Measurements from ENCODE around the gene HOXB4.

HOXB4 gene

DNA sequence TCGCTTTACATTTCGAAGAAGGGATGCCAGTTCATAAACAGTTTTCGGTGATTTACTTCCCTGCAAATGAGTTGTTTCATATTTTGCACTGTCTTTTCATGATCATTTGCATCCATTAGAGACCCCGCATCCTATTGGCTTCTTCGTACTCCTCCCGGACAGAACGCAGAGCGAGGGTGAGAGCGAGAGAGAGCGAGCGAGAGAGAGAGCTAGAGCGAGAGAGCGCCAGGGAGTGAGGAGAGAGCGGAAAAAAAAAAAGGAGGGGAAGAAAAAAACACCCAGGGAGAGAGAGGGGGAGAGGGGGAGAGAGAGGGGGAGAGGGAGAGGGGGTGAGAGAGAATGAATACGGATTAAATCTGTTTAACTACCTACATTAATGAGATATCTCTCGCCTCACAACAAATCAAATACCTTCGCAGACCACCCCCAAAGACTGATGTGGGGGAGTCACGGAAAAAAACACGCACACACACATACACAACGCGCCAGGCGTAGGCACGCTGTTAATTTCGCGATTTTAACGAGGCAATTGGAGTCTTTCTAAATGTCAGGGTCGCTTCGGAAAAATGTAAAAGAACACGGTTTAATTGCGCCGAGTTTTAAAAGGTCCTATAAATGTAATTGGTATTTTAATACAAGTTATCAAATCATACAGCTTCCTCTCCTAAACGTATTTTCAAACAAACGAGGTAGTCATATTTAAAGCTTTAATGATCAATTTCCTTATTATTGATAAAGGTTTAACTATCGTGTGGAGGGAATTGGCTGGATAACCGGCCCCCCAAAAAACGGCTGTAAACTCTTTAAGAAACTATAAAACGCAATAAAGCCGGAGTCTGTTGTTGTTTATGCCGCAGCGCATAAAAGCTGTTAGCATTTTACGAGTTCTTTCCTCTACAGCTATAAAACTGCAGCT, 37.2 kb upstream of the HOXB4 start, which contains the start of gene HOXB8:
HOXB8 (minus strand) TSS at position 246 of the 916 bp plus-strand sequence. CDS start 588 bp downstream, outside the sequence.
- no peak for DNase-seq

DNA sequence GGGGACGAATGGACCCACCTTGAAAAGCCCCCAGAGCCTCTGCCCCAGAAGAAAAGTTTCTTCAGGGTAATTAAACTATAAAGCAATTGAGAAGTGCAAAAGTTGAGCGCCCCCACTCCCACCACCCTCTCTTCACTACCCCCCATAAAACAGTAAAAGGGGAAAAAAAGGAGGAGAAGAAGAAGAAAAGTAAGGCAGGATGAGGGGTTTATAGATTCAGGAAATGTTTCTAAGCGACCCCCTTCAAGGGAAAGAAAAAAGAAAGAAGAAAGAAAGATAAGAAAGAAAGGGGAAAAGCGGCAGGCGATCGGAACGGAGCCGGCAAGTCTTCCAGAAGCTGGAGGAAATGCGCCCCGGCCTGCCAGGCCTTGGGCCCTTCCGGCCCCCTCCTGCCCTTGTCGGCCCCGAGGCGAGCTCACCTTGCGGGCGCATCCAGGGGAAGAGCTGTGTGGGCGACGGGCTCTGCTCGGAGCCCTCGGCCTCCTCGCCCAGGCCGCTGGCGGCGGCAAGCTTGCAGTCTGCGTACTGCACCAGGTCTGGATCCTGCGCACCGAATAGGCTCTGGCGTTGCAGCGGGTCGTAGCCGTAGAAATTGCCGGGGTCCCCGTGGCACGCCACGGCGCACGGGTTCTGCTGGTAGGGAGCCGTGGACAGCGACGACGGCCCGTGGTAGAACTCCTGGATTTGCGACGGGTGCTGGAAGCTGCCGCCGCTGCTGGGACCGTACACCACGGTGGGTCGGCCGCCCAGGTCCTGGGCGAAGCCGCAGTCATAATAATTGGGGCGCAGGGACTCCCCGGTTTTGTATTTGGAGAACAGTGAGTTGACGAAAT, 35.9 kb upstream of the HOXB4 start:
- no peak for DNase-seq

DNA sequence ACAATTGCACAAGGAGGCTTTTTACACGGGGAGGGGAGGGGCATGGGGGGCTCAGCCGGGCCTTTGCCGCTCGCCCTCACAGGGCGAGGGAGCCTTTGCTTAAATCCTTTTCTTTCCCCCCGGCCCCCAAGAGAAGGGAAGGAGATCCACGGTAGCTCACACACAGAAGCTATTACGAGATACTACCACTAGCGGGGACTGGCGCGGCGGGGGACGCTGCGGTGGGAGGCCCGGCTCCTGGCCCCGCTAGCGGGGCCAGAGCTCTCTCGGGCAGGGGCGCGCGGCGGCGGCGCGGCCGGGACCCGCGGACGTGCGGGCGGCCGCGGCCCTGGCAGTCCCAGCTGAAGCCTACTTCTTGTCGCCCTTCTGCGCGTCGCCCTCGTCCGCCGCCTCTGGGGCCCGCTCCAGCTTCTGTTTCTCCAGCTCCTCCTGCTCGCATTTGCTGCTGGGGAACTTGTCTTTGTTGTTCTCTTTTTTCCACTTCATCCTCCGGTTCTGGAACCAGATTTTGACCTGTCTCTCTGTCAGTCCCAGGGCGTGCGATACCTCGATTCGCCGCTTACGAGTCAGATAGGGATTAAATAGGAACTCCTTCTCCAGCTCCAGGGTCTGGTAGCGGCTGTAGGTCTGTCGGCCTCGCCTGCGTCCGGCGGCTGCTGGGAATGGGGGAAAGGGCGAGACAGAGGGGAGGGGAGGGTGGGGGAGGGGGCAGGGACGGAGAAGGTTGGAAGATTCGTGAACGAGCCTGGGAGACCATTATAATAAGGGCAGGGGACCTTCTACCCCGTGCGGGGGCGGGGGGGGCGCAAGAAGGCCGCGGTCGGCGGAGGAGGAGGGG, 34.9 kb upstream of the HOXB4 start:
- DNase-seq, result no peak

DNA sequence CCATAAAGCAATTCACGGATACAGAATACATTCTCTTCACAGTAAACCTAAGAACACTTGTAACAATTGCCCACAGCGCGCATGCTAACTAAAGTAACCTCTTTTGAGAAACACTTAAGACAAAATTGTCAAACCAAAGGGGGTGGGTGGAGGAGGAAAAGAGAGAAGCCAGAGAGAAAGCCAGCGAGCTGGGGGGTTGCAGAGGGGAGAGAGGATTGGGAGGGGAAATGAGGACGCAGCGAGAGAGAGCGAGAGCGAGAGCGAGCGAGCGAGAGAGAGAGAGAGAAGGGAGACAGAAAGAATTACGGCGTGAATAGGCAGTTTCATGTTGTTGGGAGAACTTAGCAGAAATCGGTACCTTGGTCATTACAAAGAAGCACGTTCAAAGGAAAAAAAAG, 34.3 kb upstream of the HOXB4 start:
- DNase-seq, result no peak

DNA sequence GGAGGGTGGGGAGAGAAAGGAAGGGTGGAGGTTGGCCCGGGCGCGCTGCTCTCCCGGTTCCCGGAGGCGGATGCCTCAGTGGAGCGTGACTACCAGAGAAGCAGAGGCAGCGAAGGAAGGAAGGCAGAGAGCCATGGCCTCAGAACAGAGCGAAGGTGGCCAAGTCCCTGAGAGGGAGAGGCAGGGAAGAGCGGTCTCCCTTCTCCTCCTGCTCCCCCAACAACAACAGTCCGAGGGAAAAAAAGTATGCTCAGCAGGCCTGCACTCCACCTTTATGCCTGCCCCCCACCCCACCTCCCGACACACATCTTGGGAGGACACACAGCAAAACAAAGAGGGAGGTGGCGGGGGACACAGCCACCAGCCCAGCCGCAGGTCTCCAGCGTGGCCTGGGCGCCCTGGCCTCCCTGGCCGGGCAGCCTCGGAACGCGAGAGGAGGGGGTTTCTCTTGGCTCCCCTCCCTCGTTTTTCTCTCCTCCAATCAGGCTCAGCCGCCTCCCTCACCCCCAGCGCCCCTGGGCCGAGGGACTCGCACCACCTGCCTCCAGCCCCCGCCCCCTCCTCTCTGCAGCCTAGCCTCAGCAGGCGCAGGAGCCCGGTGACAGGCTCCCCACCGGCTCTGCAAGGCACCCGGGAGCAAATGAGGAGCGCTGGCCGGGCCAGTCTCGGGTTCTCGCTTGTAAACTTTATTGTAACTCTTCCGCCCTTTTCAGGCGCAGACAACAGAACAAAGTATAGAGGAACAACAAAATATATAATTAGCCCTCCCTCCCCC, 33.7 kb upstream of the HOXB4 start:
- DNase-seq, result no peak

DNA sequence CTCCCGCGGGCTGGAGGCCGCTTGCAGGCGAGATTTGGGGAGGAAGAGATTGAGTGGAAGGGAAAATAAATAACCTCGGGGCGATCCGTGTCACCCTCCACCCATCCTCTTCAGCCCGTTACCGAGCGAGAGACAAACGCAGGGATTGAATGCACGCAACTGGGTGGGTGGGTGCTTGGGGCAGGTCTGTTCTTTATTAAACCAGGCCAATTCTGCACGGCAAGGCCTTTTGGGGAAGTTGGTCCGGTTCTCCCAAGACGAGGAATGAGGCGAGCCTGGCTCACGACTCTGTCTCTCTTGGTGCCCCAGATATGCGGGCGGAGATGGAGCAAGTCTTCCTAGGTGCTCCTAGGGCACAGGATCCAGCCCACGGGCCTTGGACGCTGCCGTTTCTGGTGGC, 33.1 kb upstream of the HOXB4 start:
- DNase-seq, result no peak

DNA sequence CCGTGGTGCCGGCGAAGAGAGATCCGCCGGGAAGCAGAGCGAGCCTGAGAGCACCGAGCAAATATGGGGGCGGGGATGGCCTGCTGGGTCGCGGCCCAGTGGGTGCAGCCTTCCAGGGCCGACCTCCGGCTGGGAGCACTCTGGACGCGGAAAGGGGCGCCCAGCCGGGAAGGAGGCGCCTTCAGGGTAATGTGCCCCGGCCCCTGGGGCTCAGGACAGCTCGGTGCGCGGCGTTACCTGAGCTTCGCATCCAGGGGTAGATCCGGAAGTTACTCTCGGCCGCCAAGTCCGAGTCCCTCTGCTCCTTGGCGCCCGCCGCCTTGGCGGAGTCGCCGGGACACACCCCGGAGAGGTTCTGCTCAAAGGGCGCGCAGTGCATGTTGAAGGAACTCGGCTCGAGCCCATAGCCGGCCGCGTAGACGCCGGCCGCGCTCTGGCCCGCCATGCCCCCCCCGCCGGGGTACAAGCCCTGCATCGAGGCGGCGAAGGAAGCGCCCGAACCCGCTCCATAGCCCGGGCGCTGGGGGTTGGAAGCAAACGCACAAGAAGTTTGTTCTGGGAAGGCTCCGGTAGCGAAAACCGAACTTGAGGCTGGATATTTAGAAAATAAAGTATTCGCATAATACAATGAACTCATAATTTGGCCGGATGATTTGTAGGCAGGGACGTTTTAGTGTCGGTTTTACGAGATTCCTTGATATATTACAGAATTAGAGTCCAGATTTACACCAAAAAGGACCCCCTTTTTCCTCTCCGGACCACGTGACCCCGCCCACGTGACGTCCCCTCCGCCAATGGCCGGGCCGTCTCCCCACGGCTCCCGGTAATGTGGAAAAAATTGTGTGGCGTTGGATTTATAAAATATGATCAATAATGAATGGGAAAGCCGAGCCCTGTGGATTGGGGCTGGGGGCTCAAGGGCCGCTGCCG, 32.4 kb upstream of the HOXB4 start, which contains the start of gene HOXB7:
HOXB7 (minus strand) TSS at position 736 of the 930 bp plus-strand sequence; CDS start at position 637, 99 bp downstream.
- DNase-seq, result no peak

DNA sequence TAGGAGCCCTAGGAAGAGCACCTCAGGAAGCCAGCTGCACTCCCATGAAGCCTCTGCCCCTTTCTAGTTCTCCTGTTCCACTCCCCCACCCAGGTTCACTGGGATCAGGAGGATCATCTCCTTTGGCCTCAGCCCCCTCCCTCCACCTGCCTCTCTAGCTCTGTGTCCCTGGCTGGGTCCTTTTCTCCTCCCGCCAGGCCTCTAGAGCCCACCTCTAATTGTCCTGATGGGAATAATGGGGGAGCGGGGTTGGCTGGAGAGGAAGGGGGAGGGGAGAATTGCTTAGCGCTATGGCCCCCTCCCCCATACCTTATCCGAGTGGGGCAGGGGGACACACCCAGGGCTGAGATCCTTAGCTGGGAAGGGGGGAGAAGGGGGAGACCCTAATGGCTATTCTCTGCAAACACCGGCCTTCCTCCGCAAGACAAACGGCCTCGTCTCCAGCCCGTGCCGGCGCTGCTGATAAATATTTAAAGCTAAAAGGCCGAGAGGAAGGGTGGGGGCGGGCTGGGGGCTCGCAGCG, 31.7 kb upstream of the HOXB4 start:
- no peak for DNase-seq

DNA sequence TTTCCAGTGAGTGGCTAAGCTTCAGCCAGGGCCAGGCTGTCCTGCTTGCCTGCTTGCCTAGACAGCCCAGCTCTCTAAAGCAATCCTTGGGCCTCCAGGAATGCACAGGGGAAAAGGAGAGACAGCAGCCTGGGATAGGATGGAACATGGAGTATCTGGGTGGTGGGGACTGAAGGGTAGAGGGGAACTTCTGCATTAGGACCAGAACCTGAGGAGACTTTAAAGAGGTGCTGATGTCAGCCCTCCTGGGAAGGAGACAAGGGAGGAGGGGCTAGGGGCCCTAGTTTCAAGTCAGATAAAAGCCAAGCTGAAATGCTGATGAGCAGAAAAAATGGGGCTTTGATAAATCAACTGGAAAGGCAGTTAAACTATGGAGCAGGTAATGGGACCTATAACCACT, 30.9 kb upstream of the HOXB4 start:
- DNase-seq, result no peak

DNA sequence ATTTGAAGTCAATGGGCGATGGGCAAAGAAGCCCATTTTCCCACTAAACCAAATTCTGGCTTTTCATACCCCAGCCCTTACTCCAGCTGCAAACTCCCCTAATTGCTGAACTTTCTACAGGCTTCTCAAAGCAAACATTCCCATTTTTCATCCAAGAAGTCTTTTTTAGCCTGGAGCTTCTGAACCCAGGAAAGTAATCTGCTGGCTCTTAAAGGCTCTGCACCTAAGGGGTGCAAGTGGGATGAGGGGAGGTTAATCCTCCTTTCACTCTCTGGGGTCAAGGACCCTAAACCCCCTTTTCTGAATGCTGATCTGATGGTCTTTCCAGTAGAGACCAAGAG, 30.3 kb upstream of the HOXB4 start:
- DNase-seq, result no peak

DNA sequence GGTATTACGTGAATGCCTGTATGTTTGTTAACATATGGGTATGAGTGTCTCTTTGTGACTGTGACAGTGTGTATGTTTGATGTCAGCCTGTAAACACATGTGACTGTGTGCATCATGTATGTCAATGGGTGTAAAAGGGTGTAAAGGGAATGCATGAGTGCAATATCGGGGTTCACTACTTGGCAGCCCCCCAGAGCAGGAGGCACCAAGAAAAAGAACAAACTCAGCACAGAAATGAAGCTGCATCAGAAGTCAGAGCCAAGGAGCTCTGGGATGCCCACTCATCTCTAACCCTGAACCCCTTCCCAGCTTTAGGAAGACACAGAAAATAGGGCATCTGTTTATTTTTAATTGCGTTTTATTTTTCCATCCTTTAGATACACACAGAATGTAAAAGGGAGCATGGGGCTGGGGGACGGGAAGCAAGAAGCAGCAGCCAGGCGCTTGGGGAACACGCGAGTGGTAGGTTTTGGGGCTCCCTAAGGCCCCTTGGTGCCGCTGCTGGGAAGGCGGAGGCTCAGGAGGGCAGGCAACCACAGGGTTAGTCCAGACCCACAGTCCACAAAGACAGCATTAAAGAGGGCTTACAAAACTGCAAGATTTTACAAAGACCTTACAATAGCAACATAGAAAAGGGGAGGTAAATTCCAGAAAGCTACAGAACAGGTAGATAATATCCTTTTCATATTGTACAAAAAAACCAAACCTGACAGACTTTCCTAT, 28.9 kb upstream of the HOXB4 start:
- DNase-seq, result no peak

DNA sequence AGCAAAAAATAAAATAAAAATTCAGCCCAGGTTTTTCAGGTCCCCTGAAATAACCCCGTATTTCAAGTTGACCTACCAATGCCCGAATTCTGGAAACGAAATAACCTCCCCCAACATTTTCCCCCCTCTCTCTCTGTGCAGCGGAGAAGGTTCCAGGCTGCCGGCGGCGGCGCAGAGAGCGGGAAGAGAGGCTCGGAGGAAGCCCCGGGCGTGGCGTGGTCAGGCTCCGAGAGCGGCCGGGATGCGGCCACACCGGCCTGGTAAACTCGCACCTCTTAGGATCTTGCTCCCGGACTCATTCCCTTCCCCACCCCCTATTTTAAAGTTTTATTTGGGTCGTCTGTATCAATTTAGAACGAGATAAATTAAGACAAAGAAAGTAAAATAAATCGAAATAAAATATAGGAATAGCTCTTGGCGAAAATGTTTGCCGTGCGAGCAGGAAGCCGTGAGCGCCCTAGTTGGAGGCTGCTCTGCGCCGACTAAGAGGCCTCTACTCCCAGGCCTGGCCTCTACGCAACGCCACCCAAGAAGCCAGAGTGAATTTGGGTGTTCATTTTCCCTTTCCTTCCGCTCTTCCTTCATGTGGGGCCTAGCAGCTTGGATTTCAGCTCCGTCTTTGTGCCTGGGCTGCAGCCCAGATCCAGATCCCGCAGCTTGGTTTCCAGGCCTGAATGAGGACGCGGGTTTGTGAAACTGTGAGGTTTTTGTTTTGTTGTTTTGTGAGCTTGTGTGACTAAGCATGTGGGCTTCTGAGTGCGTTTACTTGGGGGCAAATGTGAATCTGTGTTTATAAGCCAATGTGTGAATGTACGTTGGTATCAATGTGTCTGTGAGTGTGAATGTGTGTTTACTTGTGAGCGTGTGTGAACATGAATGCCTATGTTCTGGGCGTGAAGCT, 28.1 kb upstream of the HOXB4 start:
- no peak for DNase-seq

DNA sequence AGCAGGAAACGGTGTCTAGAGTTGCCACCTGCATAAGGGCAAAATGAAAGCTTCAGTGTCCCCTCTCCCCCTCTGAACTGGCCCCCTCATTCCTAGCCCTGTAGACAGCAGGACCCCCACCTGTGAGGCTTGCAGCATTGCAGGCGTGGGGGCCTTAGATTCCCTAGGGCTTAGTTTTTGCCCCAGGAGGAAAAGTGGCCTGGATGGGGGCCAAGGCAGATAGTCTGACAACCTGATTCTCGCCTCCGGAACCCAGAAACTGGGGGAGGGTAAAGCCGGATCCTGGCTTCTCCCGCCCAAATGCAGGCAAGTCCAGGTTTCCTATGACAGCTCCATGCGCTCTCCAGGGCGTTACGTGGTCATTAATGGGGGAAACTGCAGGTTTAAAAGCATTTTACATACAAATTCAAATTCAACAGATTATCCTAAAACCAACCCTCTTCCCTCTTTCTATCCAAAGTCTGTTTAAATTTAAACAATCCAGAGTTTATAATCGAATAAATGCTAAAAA, 27.3 kb upstream of the HOXB4 start:
- DNase-seq, result no peak

DNA sequence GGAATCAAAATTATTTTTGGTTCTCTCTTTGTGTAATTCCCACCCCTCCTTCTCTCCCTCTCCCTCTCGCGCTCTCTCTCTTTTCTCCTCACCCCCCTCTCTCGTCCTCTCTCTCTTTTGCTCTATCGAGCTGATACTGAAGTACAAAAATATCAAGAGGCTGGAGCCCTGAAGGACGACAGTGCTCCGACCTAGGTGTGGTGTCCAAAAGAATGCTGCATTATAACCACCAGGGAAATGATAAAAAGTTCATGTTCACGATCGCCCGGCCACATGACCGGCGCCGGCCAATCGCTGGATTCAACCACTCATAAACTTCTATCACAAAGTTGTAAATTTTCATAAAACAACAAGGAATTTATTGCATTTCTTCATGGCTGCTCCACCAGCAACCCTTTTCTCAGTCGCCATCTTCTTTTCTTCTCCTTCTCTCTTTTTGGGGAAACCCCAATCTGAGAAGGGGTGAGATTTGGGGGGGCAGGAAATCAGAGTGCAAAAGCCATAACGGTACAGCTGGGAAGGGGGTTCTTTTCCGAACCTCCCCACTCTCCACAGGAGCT, 26.7 kb upstream of the HOXB4 start, which contains the start of gene HOXB6:
HOXB6 (minus strand) TSS at position 217 of the 560 bp plus-strand sequence. CDS start 6,836 bp downstream, outside the sequence.
- DNase-seq, result no peak

DNA sequence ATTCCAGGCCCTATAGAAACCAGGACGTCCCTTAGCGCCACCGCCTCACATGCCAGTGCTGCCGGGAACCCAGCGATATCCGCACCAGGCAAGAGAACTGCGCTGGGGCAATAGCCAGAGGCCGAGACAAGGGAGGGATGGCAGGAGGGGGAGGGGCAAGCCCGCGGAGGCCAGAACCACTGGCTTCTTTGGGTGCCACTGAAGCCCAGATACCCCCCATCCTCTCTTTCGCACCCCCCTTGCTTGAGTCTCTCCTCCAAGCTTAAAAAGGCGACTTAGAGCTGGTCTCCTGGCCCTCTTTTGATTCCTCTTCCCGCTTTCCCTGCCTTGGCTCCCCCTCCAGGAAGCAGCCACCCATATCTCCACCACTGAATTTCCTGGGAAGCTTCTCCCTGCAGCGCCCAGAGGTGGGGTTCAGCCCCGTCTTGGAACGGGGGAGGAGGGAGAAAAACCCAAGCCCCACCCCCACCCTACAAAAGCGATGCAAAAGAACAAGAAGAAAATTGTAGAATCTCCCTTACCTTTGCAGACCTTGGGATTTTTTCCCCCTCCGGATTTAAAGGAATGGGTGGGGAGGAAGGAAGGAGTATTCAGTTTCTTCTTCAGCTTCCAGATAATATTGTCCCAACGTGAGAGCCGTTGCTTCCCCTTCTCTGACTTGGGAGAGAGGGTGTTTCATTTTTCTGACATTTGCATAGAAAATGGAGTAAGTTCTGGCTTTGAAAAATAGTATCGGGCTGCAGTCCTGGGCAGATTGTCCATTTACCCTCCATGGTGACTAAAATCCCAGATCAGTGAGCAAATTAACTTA, 26.0 kb upstream of the HOXB4 start:
- no peak for DNase-seq

DNA sequence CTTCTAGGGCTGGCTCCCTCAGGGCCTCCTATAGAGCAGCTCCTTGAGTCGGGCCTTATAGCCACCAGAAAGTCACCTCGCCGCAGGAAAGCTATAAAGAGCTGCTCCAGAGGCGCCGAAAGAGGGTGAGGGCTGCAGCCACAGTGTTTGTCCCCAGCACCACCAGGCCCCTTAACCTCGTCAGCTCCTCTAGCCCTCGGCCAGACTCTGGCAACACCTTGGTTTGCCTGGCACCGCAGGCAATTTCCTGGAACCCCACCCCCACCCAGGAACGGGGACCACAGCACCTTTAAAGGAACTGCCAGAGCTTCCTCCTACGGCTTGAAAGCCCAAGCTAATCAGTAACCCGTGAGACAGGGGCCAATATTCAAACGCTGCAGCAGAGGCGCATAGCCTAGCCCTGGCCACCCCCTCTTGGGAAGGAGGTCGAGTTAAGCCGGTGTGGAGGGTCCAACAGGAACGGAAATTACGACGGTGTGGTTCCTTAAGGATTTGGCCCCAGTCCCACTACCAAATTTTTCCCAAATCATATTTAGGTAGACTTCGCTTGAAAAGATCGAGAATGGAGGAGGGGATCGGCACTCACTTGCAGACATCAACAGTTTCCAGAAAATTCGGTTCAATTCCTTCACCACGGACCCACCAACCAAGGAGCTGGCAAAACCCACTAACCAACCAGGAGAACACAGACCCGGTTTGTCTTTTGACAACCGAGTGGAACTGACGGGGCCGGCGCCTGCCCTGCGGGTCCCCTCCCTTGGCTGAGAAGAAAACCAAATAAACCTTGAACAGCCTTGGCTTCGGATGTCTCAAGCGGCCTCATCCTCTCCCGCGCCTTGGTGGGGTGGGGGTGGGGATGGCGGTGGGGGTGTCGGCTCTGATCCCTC, 23.6 kb upstream of the HOXB4 start:
- DNase-seq, result no peak

Measured in EL (cell line).